WI38 (cell line): ENCODE measurements around the gene RPS6KA2.
"Not testable (repeated sequence)": the region's sequence is repeated elsewhere in the genome, so short reads cannot be mapped to it uniquely, and the experiment has no call there.

ENCODE experiments used
- H3K4me3 ChIP-seq: 2 replicates; pipeline ENCODE4 v1.5.1; 2011; ENCODE audit warnings: low read depth, mild to moderate bottlenecking, control low read depth, low read length
- TF ChIP-seq, protein P1 (sequence below): IDR thresholded peaks from 2 replicates; pipeline ENCODE4 v1.5.1; 2012; ENCODE audit warnings: low read depth, mild to moderate bottlenecking, control low read depth, low read length

Gene RPS6KA2

DNA sequence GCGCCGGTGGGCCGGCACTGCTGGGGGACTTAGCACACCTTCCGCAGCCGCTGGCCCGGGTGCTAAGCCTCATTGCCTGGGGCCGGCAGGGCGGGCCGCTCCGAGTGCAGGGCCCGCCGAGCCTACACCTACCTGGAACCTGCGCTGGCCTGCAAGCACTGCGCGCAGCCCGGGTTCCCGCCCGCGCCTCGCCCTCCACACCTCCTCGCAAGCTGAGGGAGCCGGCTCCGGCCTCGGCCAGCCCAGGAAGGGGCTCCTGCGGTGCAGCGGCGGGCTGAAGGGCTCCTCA lies 233.6 kb downstream of the RPS6KA2 start:
- no peak overlapping the region for H3K4me3 ChIP-seq
- TF ChIP-seq, protein P1, sequence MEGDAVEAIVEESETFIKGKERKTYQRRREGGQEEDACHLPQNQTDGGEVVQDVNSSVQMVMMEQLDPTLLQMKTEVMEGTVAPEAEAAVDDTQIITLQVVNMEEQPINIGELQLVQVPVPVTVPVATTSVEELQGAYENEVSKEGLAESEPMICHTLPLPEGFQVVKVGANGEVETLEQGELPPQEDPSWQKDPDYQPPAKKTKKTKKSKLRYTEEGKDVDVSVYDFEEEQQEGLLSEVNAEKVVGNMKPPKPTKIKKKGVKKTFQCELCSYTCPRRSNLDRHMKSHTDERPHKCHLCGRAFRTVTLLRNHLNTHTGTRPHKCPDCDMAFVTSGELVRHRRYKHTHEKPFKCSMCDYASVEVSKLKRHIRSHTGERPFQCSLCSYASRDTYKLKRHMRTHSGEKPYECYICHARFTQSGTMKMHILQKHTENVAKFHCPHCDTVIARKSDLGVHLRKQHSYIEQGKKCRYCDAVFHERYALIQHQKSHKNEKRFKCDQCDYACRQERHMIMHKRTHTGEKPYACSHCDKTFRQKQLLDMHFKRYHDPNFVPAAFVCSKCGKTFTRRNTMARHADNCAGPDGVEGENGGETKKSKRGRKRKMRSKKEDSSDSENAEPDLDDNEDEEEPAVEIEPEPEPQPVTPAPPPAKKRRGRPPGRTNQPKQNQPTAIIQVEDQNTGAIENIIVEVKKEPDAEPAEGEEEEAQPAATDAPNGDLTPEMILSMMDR: no peak

DNA sequence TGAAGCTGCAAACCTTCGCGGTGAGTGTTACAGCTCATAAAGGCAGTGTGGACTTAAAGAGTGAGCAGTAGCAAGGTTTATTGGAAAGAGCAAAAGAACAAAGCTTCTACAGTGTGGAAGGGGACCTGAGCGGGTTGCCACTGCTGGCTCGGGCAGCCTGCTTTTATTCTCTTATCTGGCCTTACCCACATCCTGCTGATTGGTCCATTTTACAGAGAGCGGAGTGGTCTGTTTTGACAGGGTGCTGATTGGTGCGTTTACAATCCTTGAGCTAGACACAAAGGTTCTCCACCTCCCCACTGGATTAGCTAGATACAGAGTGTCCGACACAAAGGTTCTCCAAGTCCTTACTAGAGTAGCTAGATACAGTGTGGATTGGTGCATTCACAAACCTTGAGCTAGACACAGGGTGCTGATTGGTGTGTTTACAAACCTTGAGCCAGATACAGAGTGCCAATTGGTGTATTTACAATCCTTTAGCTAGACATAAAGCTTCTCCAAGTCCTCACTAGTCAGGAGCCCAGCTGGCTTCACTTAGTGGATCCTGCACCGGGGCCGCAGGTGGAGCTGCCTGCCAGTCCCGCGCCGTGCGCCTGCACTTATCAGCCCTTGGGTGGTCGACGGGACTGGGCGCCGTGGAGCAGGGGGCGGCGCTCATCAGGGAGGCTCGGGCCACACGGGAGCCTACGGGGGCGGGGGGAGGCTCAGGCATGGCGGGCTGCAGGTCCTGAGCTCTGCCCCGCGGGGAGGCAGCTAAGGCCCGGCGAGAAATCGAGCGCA lies 234.1 kb downstream of the RPS6KA2 start:
- not testable (repeated sequence) for H3K4me3 ChIP-seq

DNA sequence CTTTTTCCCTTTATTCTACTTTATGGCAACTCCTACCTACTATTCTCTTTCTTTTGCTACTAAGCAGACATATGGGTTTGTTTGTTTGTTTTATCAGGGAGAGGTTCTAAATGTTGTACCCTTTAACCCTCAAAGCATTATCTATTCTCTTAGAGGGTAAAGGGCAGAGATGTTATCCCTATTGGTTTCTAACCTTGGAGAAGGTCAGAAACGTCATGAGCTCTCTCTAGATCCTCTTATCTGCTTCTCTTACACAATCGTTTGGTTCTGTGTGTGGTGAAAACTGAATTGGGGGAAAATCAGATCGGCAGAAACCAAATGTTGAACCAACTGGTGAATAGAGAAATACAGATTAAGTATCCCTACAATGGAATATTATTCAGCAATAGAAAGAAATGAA lies 237.9 kb downstream of the RPS6KA2 start:
- TF ChIP-seq, protein P1: no peak
- no peak overlapping the region for H3K4me3 ChIP-seq

DNA sequence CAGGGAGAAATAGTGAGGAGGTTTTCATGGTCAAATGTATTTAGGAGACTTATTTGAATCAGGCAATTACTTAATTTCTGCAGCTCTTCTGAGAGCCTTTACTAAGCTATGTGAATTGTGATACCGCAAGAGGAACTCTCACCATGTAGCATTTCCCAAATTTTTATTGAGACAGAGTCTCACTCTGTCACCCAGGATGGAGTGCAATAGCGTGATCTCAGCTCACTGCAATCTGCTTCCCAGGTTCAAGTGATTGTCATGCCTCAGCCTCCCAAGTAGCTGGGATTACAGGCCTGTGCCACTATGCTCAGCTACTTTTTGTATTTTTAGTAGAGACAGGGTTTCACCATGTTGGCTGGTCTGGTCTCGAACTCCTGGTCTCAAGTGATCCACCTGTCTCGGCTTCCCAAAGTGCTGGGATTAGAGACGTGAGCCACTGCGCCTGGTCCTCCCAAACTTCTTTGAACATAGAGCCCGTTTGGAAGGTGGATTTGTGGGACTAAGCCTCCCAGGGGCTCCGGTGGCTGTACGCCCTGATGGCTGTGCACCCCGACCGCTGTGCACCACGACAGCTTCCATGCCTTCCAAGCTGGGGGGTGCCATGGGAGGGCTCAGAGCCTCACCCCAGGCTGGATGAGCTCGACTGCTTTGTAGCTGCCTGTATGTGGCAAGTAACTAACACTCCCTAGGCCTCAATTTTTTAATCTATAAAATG lies 238.6 kb downstream of the RPS6KA2 start:
- TF ChIP-seq, protein P1: no peak
- no peak overlapping the region for H3K4me3 ChIP-seq

DNA sequence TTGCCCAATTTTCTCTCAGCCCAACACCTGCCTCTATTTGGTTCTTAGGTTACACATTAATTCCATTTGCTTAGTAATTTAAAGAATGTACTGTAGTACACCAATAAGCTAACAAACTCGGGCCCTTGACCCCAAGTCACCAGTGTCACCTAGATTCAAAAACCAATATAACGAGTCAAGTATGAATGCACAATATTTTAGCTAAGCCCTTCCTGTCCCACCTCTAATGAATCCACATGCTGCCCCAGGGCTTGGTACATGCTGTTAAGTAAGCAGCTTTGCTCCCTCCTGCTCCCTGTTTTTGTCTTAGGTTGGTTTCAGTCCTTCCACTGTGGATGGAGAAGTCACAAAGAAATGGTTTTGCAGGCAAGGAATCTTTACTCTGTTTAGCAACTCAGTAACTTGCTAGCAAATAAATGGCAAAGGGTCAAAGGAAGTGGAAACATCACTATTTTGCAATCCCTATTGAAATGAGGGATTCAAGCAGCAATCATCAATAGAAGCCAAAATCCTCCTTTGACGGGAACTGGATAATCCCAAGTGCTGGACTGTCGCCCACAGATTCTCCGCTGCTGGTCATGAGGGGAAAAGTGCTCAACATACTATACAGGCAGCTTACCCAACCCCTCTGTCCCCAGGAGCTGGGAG lies 239.3 kb downstream of the RPS6KA2 start:
- TF ChIP-seq, protein P1: no peak
- no peak overlapping the region for H3K4me3 ChIP-seq

DNA sequence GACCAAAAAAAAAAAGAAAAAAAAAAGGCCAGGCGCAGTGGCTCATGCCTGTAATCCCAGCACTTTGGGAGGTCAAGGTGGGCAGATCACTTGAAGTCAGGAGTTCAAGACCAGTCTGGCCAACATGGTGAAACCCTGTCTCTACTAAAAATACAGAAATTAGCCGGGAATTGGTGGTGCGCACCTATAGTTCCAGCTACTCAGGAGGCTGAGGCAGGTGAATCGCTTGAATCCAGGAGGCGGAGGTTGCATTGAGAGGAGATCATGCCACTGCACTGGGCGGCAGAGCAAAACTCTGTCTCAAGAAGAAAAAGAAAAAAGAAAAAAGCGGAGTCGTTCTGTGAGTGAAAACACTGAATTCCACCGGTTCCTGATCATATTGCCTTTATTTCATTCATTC lies 240.0 kb downstream of the RPS6KA2 start:
- H3K4me3 ChIP-seq: not testable (repeated sequence)

DNA sequence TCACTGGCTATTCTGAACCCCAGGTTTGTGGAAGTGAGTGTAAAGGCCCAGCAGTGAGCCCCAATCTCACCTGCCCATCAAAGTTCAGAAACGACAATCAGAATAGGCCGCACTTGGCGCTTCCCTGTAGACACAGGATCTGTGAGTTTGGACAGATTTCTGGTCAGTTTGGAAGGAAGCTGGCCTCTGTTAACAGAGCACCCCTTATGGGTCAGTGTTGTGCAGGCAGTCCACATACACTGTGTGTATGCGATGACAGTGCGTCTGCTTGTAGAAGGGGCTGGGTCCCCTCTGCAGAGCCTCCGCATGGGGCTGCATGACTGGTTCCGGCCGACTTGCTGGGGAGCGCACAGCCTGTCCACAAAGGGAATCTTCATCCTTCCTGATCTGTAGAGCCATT lies 240.9 kb downstream of the RPS6KA2 start:
- H3K4me3 ChIP-seq: no peak overlapping the region
- TF ChIP-seq, protein P1: no peak

DNA sequence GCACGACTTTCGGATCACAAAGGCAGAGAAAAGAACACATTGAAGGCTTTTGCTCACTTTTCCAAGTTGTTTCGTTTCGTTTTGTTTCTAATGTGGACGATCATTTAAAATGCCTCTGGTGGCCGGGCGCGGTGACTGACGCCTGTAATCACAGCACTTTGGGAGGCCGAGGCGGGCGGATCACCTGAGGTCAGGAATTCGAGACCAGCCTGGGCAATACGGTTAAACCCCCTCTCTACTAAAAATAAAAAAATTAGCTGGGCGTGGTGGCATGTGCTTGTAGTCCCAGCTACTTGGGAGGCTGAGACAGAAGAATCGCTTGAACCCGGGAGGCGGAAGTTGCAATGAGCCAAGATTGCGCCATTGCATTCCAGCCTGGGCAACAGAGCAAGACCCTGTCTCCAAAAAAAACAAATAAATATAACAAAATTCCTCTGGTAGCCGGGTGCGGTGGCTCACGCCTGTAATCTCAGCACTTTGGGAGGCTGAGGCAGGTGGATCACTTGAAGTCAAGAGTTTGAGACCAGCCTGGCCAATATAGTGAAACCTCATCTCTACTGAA lies 243.2 kb downstream of the RPS6KA2 start:
- peak overlapping the region; percentile 79 for H3K4me3 ChIP-seq
